HTR-8/SVneo (cell line): ENCODE measurements around the gene MAD1L1.
"Not testable (repeated sequence)": the region's sequence is repeated elsewhere in the genome, so short reads cannot be mapped to it uniquely, and the experiment has no call there.

ENCODE experiments used
- DNase-seq: peaks from one replicate; pipeline ENCODE4 v3.0.0; 2011; ENCODE audit warnings: low spot score, mixed read lengths; ENCODE audit not compliant: insufficient read length
- FAIRE-seq: peaks from 2 replicates; lab custom pipeline; 2011; peaks lifted over from hg19 to GRCh38; lab: Jason Lieb, UNC

Gene MAD1L1

DNA sequence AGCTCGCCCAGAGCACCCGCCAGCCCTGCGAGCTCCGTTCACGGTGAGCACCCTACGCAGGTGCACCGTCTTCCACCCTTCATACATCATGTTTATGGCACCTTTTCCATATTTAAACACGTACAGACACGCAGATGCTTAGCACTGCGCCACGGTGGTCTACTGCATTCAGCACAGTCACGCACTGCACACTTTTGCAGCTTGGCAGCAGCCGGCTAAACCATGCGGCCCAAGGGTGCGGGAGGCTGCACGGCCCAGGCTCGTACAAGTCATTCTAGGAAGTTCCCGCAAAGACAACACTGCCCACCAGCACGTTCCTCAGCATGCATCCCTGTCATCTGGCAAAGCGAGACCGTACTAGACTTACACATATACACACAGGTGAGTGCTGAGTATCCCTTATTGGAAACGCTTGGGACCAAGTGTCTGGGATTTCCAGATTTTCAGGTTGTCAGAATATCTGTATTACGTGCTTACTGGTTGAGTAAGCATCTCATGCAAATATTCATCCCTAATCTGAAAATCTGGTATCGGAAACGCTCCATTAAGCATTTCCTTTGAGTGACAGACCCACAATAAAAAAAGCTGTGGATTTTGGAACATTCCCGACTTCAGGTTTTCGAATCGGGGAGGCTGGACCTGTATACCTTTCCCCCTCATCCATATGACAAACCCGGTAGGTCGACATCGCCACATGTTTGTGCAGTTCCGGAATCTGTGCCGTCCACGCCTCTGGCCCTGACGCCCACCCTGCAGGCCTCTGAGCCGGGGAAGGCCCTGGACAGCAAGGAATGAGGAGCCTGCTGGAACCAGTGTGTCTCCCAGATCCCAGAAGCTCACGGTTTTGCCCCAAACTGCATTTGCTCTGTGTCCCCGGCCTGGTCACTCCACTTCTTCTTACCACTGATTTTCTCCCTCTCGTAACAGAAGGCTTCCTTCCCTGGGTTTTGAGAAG lies 340.5 kb downstream of the MAD1L1 start:
- FAIRE-seq (peak; percentile 83), DNase-seq (no peak)

GRCh38 chr7:1890289-1891235 lies 342.2 kb downstream of the MAD1L1 start:
- FAIRE-seq (no peak), DNase-seq (no peak)

- no peak for FAIRE-seq
- DNase-seq = no peak
Measured at GRCh38 chr7:1889556-1890181, 343.1 kb downstream of the MAD1L1 start.

- DNase-seq (no peak), FAIRE-seq (no peak)
Measured at GRCh38 chr7:1889091-1889490, 343.7 kb downstream of the MAD1L1 start.

DNA sequence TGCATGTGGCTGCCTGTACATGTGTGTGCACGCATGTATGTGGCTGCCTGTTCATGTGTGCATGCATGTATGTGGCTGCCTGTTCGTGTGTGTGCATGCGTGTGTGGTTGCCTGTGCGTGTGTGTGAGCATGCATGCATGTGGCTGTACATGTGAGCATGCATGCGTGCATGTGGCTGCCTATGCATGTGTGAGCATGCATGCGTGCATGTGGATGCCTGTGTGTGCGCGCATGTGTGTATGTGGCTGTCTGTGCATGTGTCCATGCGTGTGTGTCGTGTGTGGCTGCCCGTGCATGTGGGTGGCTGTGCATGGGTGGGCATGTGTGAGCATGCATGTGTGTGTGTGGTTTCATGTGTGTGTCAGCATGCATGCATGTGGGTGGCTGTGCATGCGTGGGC lies 344.3 kb downstream of the MAD1L1 start:
- no peak for DNase-seq
- no peak for FAIRE-seq

GRCh38 chr7:1887251-1887650 lies 345.5 kb downstream of the MAD1L1 start:
- FAIRE-seq (no peak), DNase-seq (no peak)

DNA sequence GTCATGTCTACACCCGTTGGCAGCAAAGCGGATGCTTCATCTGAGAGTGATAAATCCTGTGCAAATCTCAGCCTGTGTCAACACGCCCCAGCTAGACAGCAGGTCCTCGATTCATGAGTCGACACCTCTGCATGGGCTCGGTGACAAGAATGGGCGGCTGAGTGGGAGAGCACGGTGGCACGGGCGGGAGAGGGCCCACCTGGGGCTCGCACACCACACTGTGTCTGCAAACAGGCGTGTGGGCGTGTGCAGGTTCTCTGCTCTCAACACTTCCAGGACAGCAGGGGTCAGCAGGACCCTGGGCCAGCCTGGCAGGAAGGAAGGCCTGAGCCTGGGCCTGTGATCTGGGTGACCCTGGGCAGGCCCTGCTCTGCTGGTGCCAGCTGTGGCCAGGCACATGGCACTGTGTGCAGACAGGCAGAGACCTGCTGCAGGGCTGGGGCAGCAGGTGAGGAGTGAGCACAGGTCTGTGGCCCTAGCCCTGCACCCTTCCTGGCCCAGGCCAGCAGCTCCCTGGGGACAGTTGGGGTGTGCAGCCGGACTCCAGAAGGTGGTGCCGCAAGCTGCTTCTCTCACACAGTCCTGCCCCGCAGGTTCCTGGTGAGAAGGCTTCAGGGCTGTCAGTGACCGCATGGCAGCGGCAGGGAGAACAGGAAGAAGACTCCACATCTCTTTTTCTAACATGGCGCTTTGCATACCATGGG lies 346.2 kb downstream of the MAD1L1 start:
- DNase-seq = no peak
- no peak for FAIRE-seq

DNA sequence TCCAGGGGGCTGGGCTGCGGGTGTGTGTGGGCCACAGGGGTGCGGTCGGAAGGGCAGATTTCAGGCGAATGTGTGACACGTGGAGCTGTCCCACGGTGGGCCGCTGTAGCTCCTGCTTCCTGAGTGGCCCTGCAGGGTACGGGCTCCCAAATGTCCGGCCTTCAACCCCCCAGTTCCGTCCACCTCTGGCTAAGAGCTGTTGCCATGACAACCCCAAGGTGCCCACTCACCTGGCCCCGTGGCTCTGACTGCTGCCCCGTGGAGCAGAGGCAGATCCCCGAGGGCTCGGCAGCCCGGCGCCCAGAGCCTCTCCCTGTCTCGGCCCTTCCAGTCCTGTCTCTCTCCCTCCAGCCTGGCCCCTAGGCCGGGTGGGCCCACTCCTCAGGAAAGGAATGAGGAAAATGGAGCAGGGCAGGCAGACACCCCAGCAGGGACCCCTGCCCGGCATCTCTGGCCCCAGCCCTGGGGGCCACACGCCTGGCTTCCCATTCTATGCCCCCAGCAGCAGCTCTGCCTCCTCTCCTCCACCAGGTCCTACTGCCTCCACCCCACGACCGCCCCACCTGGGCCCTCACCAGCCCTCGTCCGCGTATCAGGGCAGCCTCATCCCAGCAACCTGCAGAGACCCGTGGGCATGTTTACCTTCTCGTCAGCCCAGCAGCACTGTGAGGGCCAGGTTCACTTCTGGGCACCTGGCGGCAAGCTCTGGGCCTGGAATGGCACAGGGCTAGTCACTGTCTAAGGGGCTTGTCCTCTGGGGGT lies 347.1 kb downstream of the MAD1L1 start:
- peak; percentile 36 for FAIRE-seq
- no peak for DNase-seq

DNA sequence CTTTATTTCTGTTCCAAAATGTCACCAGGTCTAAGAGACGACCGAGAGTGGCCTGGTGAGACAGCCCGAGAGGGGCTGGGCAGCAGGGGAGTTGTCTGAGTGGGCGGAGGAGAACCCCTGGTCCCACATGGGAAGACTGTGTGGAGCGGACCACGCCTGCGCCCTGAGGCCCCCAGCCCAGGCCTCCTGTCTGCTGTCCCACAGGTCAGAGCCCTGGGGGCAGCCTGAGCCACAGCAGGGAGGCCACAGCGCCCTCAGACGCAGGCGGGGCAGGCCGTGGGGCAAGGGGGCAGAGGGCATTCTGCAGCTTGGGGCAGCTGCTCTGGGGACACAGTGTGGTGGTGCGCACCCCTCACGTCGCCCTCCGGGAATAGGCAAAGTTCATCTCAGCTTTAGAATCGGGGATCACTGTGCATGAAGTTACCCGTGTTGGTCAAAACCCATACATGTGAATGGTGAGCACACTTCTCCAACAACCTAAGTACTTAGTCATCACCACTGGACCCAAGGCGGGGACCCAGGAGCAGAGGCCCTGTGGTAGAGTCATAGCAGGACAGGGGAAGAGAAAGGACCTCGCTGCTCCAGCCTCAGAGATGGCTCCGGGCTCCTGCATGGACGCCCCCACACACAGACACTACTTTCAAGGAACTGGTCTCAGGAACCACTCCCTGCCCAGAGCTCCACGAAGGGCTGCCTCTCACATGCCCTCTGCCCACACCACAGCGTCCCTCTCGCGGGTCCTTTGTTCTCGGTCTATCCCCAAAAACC lies 348.0 kb downstream of the MAD1L1 start:
- FAIRE-seq (no peak), DNase-seq (no peak)

- FAIRE-seq (no peak), DNase-seq (no peak)
Measured at GRCh38 chr7:1883834-1884582, 348.7 kb downstream of the MAD1L1 start.

- FAIRE-seq (peak; percentile 80), DNase-seq (peak; percentile 95)
Measured at GRCh38 chr7:1883031-1883761, 349.5 kb downstream of the MAD1L1 start.

GRCh38 chr7:1882451-1882850 lies 350.3 kb downstream of the MAD1L1 start:
- DNase-seq = no peak
- peak; percentile 48 for FAIRE-seq

- no peak for DNase-seq
- FAIRE-seq = peak; percentile 85
Measured at GRCh38 chr7:1881946-1882345, 350.8 kb downstream of the MAD1L1 start.

GRCh38 chr7:1876641-1877040 lies 356.1 kb downstream of the MAD1L1 start:
- not testable (repeated sequence) for DNase-seq, FAIRE-seq

DNA sequence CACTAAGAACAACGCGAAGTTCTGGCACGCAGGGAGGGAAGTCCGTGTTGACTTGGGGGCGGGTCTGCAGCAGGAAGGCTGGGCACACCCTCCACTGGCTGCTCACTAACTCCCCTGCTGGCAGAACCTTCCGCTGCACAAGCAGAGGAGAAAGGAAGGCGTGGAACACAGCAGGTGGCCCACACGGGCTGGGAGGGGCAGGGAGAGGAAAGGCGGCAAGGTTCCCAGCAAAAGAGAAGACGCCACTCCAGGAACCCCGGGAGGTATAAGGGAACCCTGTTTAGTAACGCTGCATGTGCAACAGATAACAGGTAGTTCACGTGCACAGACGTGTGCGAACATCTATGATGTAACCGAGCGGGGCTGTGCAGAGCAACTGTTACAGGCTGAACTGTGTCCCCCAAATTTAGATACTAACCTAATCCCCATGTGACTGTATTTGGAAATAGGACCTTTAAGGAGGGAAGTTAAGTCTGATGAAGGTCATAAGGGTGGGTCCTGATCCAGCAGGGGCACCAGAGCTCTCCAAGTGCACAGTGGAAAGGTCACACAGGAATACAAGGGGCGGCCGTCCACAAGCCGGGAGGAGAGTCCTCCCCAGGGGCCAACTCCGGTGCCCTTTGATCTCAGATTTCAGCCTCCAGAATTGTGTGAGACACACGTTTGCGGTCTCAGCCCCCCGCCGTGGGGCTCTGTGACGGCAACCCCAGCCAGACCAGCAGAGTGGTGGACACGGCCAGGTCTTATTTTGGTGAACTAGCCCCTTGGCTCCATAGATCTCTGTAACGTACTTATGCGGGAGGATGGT lies 357.1 kb downstream of the MAD1L1 start:
- FAIRE-seq = peak; percentile 52
- not testable (repeated sequence) for DNase-seq
